ENCODE data around the gene SLC7A11.
"Not testable (repeated sequence)": the region's sequence is repeated elsewhere in the genome, so short reads cannot be mapped to it uniquely, and the experiment has no call there.

SLC7A11 gene

DNA sequence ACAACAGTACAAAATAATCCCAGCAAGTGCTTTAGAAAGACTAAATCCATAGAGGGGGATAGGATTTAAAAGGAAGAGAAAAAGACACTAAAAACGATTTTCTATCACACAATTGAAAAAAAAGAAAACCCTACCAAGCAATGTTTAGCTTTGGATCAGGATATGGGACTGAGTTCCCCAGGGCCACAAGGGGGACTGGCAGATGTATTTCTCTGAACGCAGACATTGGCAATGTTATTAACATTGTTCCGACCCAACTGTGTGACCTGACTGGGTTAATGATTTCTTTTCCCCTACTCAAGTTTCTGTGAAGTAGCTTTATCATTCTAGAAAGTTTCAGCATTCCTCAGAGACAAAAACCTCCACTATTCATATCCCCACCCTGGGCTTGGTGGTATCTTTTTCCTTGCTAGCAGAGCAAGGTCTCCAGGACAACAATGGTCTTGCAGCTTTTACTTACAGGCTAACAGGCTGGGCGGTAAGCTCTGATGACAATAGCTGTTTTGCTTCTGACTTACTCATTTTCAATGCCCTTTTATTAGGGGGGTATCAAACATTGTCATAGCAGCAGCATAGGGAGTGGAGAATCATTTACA is 25.8 kb downstream of the SLC7A11 start:
- Histone ChIP-seq H3K4me3 (ENCODE audit: low read length) (no peak overlapping the region), H3K9me3 (ENCODE audit: control insufficient read depth, insufficient read depth, low read length) (no peaks in the 10 kb centered on the region), H3K27me3 (ENCODE audit: control insufficient read depth, insufficient read depth, low read length) (no peaks in the 10 kb centered on the region), H3K36me3 (ENCODE audit: control insufficient read depth, insufficient read depth, low read length) (no peaks in the 10 kb centered on the region), H3K4me1 (ENCODE audit: control insufficient read depth, insufficient read depth, low read length) (peaks cover 3% of the 10 kb centered on the region), H3K27ac (ENCODE audit: low read length) (no peak overlapping the region)
- no peak for DNase-seq (ENCODE audit: low read depth, low spot score)
- WGBS (ENCODE audit: insufficient coverage, insufficient read length), result no CpG with 5 or more reads among the region's 4 CpGs

DNA sequence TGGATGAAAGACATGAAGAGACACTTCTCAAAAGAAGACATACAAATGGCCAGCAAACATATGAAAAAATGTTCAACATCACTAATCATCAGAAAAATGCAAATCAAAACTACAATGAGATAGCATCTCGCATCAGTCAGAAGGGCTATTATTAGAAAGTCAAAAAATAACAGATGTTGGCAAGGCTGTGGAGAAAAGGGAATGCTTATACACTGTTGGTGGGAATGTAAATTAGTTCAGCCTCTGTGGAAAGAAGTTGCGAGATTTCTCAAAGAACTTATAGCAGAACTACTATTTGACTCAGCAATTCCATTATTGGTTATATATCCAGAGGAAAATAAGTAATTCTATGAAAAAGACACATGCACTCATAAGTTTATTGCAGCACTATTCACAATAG is 31.6 kb downstream of the SLC7A11 start:
- not testable (repeated sequence) for DNase-seq (ENCODE audit: low read depth, low spot score)
- no CpG with 5 or more reads among the region's 2 CpGs for WGBS (ENCODE audit: insufficient coverage, insufficient read length)

DNA sequence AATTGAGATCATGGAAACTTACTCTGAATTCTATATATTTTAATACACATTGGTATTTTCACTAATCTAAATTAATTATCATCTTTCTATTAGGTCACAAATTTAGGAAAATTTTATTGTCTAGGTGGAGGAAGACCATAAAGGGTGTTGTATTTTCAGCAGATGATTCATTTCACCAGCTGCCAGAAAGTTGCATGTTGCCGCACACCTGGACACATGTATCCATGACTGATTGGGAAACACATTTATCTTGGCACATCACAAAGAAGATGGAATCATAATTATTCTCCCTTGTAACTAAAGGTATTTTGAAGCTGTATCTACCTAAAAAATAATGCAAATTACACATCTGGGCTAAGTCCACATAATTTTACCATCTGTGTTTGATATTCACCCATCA is 33.1 kb downstream of the SLC7A11 start:
- Histone ChIP-seq H3K4me3 (ENCODE audit: low read length) (no peak overlapping the region), H3K9me3 (ENCODE audit: control insufficient read depth, insufficient read depth, low read length) (no peaks in the 10 kb centered on the region), H3K27me3 (ENCODE audit: control insufficient read depth, insufficient read depth, low read length) (no peaks in the 10 kb centered on the region), H3K36me3 (ENCODE audit: control insufficient read depth, insufficient read depth, low read length) (no peaks in the 10 kb centered on the region), H3K4me1 (ENCODE audit: control insufficient read depth, insufficient read depth, low read length) (no peaks in the 10 kb centered on the region), H3K27ac (ENCODE audit: low read length) (no peak overlapping the region)
- DNase-seq (ENCODE audit: low read depth, low spot score), result no peak
- no CpG with 5 or more reads among the region's 1 CpG for WGBS (ENCODE audit: insufficient coverage, insufficient read length)

More for the DNA sequence above, 31.6 kb downstream of the SLC7A11 start:
- H3K4me3 ChIP-seq (ENCODE audit: low read length); H3K36me3 ChIP-seq (ENCODE audit: control insufficient read depth, insufficient read depth, low read length); H3K27me3 ChIP-seq (ENCODE audit: control insufficient read depth, insufficient read depth, low read length); H3K9me3 ChIP-seq (ENCODE audit: control insufficient read depth, insufficient read depth, low read length); H3K4me1 ChIP-seq (ENCODE audit: control insufficient read depth, insufficient read depth, low read length); H3K27ac ChIP-seq (ENCODE audit: low read length): not testable (repeated sequence)

DNA sequence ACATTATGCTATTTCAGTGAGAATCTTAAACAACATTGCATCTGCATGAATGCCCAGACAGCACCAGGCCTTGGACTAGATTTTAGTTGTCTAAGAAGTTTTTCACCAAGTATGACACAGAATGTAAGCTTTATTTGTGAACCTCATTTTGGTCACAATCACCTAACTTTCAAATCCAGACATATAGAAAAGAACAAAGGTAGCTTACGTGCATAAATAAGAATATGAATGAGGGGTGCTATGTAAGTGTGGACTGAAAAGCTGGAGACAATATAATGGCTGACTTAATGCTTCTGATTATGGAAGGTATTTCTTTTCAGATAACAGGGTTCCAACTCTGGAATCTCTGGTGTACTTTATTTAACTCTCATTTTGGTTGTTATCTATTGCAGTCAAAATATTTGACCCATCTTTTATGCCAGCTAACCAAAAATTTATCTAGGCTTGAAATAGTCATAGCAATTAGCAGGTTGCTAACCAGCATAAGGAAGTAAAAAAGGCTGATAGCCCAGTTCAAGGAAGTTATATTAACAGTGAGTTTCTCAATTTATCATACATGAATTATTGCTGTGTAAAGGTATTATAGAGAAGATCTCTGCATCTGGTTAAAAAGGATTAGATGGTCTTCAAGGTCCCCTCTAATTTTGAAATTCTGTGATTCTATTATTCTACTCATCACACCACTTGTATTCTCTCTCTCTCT is 36.5 kb downstream of the SLC7A11 start:
- Histone ChIP-seq H3K27me3 (ENCODE audit: control insufficient read depth, insufficient read depth, low read length) (no peaks in the 10 kb centered on the region), H3K27ac (ENCODE audit: low read length) (no peak overlapping the region), H3K36me3 (ENCODE audit: control insufficient read depth, insufficient read depth, low read length) (no peaks in the 10 kb centered on the region), H3K9me3 (ENCODE audit: control insufficient read depth, insufficient read depth, low read length) (no peaks in the 10 kb centered on the region), H3K4me3 (ENCODE audit: low read length) (no peak overlapping the region), H3K4me1 (ENCODE audit: control insufficient read depth, insufficient read depth, low read length) (no peaks in the 10 kb centered on the region)
- DNase-seq (ENCODE audit: low read depth, low spot score), result no peak
- no CpG with 5 or more reads among the region's 1 CpG for WGBS (ENCODE audit: insufficient coverage, insufficient read length)

DNA sequence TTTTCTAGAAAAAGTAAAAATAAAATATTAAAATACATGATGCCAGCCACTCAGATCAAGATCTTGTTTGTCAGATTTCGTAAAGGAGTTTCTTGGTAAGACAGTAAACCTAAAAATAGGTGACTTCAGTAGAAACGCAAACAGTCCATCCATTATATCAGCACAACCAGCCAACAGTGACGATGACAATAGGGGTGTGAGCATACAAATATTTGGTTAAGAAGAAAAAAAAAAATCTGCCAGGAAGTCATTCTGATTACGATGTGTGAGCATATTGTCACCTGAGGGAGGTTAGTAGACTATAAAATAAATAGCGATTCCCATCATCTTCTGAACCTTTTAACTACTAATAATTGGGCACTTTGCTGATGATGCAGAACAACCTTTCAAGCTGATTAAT is 37.6 kb downstream of the SLC7A11 start:
- no peaks in the 10 kb centered on the region for H3K27me3 ChIP-seq (ENCODE audit: control insufficient read depth, insufficient read depth, low read length)
- DNase-seq (ENCODE audit: low read depth, low spot score), result no peak
- H3K36me3 ChIP-seq (ENCODE audit: control insufficient read depth, insufficient read depth, low read length), result no peaks in the 10 kb centered on the region
- no peak overlapping the region for H3K4me3 ChIP-seq (ENCODE audit: low read length)
- WGBS (ENCODE audit: insufficient coverage, insufficient read length), result no CpG with 5 or more reads among the region's 5 CpGs
- no peaks in the 10 kb centered on the region for H3K9me3 ChIP-seq (ENCODE audit: control insufficient read depth, insufficient read depth, low read length)
- no peak overlapping the region for H3K27ac ChIP-seq (ENCODE audit: low read length)
- H3K4me1 ChIP-seq (ENCODE audit: control insufficient read depth, insufficient read depth, low read length), result no peaks in the 10 kb centered on the region

DNA sequence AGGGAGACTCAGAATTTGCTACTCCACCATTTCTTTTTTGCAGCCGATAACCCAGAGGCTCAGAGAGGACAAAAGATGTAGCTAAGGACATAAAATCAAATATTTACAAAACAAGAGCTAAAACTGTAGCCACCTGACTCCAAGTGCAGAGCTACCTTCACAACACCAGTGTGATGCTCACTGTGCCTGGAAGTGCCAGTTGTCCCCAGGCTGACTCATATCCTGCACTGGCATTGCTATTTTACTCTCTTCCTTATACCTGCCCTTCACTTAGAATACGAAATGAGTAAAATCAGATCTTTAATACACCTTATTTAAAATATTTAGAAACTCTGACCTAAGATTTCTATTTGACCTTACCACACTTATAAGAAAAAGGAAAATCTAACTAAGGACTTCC is 39.5 kb downstream of the SLC7A11 start:
- no peak for DNase-seq (ENCODE audit: low read depth, low spot score)
- no peak overlapping the region for H3K4me3 ChIP-seq (ENCODE audit: low read length)
- no peaks in the 10 kb centered on the region for H3K27me3 ChIP-seq (ENCODE audit: control insufficient read depth, insufficient read depth, low read length)
- WGBS (ENCODE audit: insufficient coverage, insufficient read length), result no CpG with 5 or more reads among the region's 2 CpGs
- no peak overlapping the region for H3K27ac ChIP-seq (ENCODE audit: low read length)
- no peaks in the 10 kb centered on the region for H3K36me3 ChIP-seq (ENCODE audit: control insufficient read depth, insufficient read depth, low read length)
- H3K4me1 ChIP-seq (ENCODE audit: control insufficient read depth, insufficient read depth, low read length), result no peaks in the 10 kb centered on the region
- H3K9me3 ChIP-seq (ENCODE audit: control insufficient read depth, insufficient read depth, low read length), result no peaks in the 10 kb centered on the region

DNA sequence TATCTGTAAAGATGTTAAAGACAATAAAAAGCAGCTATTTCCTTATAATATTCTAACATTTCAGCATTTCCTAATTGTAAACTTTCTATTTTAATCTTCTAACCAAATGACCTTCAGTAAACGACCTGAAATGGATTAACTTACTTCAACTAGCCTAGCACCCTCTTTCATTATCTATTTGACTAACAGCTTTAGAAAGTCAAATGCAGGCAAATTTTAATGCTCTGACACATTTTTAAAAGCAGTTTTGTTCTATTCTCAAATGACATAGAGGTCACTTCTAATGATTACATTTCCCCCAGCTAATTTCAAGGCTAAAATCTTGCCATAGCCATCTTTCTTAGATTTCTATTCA is 41.9 kb downstream of the SLC7A11 start:
- Histone ChIP-seq H3K36me3 (ENCODE audit: control insufficient read depth, insufficient read depth, low read length) (no peaks in the 10 kb centered on the region), H3K4me3 (ENCODE audit: low read length) (no peak overlapping the region), H3K27ac (ENCODE audit: low read length) (no peak overlapping the region), H3K27me3 (ENCODE audit: control insufficient read depth, insufficient read depth, low read length) (no peaks in the 10 kb centered on the region), H3K9me3 (ENCODE audit: control insufficient read depth, insufficient read depth, low read length) (no peaks in the 10 kb centered on the region), H3K4me1 (ENCODE audit: control insufficient read depth, insufficient read depth, low read length) (no peaks in the 10 kb centered on the region)
- no peak for DNase-seq (ENCODE audit: low read depth, low spot score)
- no CpG with 5 or more reads among the region's 1 CpG for WGBS (ENCODE audit: insufficient coverage, insufficient read length)

DNA sequence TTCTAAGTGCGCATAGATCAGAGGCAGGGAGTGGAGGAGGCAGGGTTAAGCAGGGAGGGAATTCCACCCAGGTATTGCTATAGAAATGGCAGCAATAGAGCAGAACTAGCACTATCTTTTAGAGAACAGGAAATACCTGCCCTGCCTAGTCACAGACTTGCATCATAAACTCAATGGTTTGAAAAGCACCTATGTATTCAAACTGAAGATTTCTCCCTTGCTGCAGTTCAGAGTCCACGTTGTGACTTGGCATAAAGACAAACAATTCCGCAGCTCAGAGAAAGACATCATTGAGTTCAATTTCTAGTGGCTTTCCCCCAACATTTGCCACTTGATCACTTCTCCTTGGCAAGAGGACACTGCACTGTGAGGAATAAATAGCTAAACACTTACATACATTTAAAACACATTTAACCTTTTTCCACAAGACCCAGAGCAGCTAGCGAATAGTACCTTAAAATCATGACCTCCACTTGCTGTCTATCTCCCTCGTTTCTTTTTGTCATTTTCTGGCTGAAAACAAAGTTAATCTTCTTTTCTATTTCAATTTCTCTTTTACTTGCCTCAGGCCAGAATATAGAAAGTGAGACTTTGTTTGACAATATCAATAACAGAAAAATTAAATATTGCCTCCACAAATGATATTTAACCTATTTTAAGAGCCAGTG is 42.4 kb downstream of the SLC7A11 start:
- Histone ChIP-seq H3K27ac (ENCODE audit: low read length) (no peak overlapping the region), H3K9me3 (ENCODE audit: control insufficient read depth, insufficient read depth, low read length) (no peaks in the 10 kb centered on the region), H3K4me3 (ENCODE audit: low read length) (no peak overlapping the region), H3K36me3 (ENCODE audit: control insufficient read depth, insufficient read depth, low read length) (no peaks in the 10 kb centered on the region), H3K4me1 (ENCODE audit: control insufficient read depth, insufficient read depth, low read length) (no peaks in the 10 kb centered on the region), H3K27me3 (ENCODE audit: control insufficient read depth, insufficient read depth, low read length) (no peaks in the 10 kb centered on the region)
- DNase-seq (ENCODE audit: low read depth, low spot score), result no peak
- whole genome bisulfite sequencing (ENCODE audit: insufficient coverage, insufficient read length), result no CpG with 5 or more reads among the region's 5 CpGs

DNA sequence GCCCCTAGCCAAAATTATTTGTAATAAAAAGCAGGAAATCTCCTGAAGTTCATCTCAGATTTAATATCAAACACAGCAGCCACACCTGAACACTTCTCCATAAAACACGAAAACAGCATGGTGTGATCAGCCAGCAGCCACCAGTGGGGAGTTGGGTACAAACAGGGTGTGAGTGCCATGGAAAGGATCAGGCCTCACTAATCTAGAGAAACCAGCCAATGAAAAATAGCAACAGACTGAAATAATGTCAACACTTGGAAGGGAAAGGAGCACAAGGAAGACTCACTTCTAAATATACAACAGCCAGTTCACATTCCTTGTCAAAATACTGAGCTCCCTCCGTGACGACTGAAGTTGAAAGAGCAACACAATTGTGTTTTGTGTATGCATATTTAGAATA is 46.0 kb downstream of the SLC7A11 start:
- no CpG with 5 or more reads among the region's 3 CpGs for WGBS (ENCODE audit: insufficient coverage, insufficient read length)
- no peaks in the 10 kb centered on the region for H3K36me3 ChIP-seq (ENCODE audit: control insufficient read depth, insufficient read depth, low read length)
- H3K27me3 ChIP-seq (ENCODE audit: control insufficient read depth, insufficient read depth, low read length), result no peaks in the 10 kb centered on the region
- no peaks in the 10 kb centered on the region for H3K4me1 ChIP-seq (ENCODE audit: control insufficient read depth, insufficient read depth, low read length)
- H3K9me3 ChIP-seq (ENCODE audit: control insufficient read depth, insufficient read depth, low read length), result no peaks in the 10 kb centered on the region
- DNase-seq (ENCODE audit: low read depth, low spot score), result no peak
- H3K27ac ChIP-seq (ENCODE audit: low read length), result no peak overlapping the region
- no peak overlapping the region for H3K4me3 ChIP-seq (ENCODE audit: low read length)

DNA sequence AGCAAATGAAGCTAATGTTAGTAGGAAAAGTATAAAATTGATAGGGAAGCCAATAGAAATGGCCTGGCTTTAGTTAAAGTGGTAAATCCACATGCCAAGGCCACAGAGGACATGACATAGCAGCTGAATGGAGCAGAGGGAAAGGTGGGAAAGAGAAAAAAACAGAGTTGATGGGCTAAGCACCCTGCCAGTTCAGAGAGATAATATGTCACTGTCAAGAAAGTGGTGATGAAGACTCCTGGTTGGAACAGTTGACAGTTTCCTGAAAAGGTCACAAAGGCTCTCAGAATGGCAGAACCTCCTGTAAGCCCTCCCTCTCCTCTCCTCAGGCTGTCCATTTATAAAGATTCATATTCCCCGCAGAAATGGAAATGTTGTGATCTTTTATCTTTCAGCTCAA is 48.2 kb downstream of the SLC7A11 start:
- Histone ChIP-seq H3K36me3 (ENCODE audit: control insufficient read depth, insufficient read depth, low read length) (no peaks in the 10 kb centered on the region), H3K4me1 (ENCODE audit: control insufficient read depth, insufficient read depth, low read length) (no peaks in the 10 kb centered on the region), H3K4me3 (ENCODE audit: low read length) (no peak overlapping the region), H3K9me3 (ENCODE audit: control insufficient read depth, insufficient read depth, low read length) (no peaks in the 10 kb centered on the region), H3K27ac (ENCODE audit: low read length) (no peak overlapping the region), H3K27me3 (ENCODE audit: control insufficient read depth, insufficient read depth, low read length) (no peaks in the 10 kb centered on the region)
- DNase-seq (ENCODE audit: low read depth, low spot score), result no peak
- no CpG with 5 or more reads among the region's 1 CpG for WGBS (ENCODE audit: insufficient coverage, insufficient read length)

DNA sequence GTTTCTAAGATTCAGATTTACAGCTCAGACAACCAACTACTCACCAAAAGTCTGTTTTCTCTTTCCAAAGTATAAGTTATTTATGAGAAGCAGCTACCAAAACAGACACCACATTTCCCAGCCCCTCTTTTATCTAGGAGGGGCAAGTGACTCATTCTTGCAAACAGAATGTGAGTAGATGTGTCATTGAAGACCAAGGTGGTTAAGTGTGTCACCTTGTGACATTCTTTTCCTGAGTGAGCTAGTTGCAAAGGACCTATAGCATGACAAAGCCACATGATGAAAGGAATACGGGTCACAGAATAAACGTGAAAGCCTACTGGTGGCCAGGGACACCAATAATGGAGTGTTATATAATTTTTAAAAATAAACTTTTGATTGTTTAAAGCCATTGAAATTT is 50.0 kb downstream of the SLC7A11 start:
- Histone ChIP-seq H3K4me1 (ENCODE audit: control insufficient read depth, insufficient read depth, low read length) (no peaks in the 10 kb centered on the region), H3K36me3 (ENCODE audit: control insufficient read depth, insufficient read depth, low read length) (no peaks in the 10 kb centered on the region), H3K4me3 (ENCODE audit: low read length) (no peak overlapping the region), H3K9me3 (ENCODE audit: control insufficient read depth, insufficient read depth, low read length) (no peaks in the 10 kb centered on the region), H3K27ac (ENCODE audit: low read length) (no peak overlapping the region), H3K27me3 (ENCODE audit: control insufficient read depth, insufficient read depth, low read length) (no peaks in the 10 kb centered on the region)
- WGBS (ENCODE audit: insufficient coverage, insufficient read length), result no CpG with 5 or more reads among the region's 2 CpGs
- DNase-seq (ENCODE audit: low read depth, low spot score), result no peak

Data from iPS DF 6.9 (cell line).